Measurements from ENCODE around the gene NDST3. TPM values are rescaled to one million over a fixed set of nuclear protein-coding genes. Genes with fewer than 3 reads are reported as not detected.

The NDST3 gene
- total RNA-seq, 1 experiment from 2014 or later, result 0.70 TPM

DNA sequence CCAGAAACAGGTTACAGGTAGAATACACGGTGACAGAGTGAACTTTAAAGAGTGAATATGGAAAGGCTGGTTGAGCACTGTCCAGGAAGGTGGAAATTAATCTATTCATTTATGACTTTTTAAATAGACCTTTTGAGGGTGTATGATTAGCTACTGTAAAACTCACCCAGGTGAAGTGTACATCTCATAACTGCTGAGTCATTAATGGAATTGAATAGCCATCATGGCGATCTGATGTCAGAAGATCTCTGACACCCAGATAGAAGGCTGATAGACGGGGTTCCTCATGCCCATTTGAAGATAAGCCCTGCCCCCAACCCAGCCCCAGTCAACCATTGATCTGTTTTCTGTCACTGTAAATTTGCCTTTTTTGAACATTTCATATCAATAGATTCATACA lies 234.5 kb downstream of the NDST3 start:
- H2BK20ac ChIP-seq (ENCODE audit: low read depth, low read length, poor library complexity, severe bottlenecking), result no peak overlapping the region
- H4K20me1 ChIP-seq (ENCODE audit: control insufficient read depth, insufficient read depth, insufficient read length), result no peaks in the 10 kb centered on the region
- Mint-ChIP-seq H3K27ac (no peak overlapping the region), H3K4me3 (no peak overlapping the region), H3K4me1 (no peaks in the 10 kb centered on the region), H3K36me3 (ENCODE audit: insufficient read depth in 1 of 3, low read depth in 3 of 3) (no peaks in the 10 kb centered on the region), H3K9me3 (no peaks in the 10 kb centered on the region), H3K27me3 (ENCODE audit: low read depth) (no peaks in the 10 kb centered on the region)
- no peak overlapping the region for H3K56ac ChIP-seq (ENCODE audit: insufficient read length, low read depth, low read length)
- H3K9me3 ChIP-seq (ENCODE audit: control insufficient read depth, low read depth, low read length), result no peaks in the 10 kb centered on the region
- no peak overlapping the region for H2BK5ac ChIP-seq (ENCODE audit: insufficient read length, low read length)
- H3K4ac ChIP-seq (ENCODE audit: low read depth, low read length), result no peak overlapping the region
- no peak overlapping the region for H2AFZ ChIP-seq (ENCODE audit: low read length)
- H3K4me1 ChIP-seq (ENCODE audit: insufficient read depth, low read length), result no peaks in the 10 kb centered on the region
- no peak overlapping the region for H2AK5ac ChIP-seq (ENCODE audit: insufficient read length, low read length)
- no peaks in the 10 kb centered on the region for H3K23me2 ChIP-seq (ENCODE audit: insufficient read length, low read depth, low read length, poor library complexity, severe bottlenecking)
- WGBS (ENCODE audit: extremely low coverage, insufficient read length, low lambda C conversion rate), result no CpG with 5 or more reads among the region's 3 CpGs
- H3K27me3 ChIP-seq (ENCODE audit: insufficient read depth, low read length), result no peaks in the 10 kb centered on the region
- no peak overlapping the region for H2BK12ac ChIP-seq (ENCODE audit: insufficient read length, low read depth, low read length)
- no peak overlapping the region for H3K4me2 ChIP-seq (ENCODE audit: insufficient read depth, insufficient read length, low read length)
- H2BK120ac ChIP-seq (ENCODE audit: low read depth, low read length, poor library complexity, severe bottlenecking), result no peak overlapping the region
- no peak overlapping the region for H4K8ac ChIP-seq (replicated peaks; ENCODE audit: insufficient read length, low read depth, low read length)
- DNase-seq, result no peak
- no peak overlapping the region for H3K18ac ChIP-seq (ENCODE audit: insufficient read length, low read depth, low read length)
- no peak overlapping the region for H3K23ac ChIP-seq (ENCODE audit: insufficient read length, low read depth, low read length)
- no peak overlapping the region for H3K9ac ChIP-seq (ENCODE audit: extremely low read depth, insufficient read length, low read length)
- no peak overlapping the region for H3K14ac ChIP-seq (ENCODE audit: insufficient read depth, low read length)
- no peak overlapping the region for H4K91ac ChIP-seq (ENCODE audit: insufficient read length, low read depth, low read length)
- no peak overlapping the region for H2BK15ac ChIP-seq (ENCODE audit: low read depth, low read length)
- H3K79me2 ChIP-seq (ENCODE audit: insufficient read depth, low read length), result no peaks in the 10 kb centered on the region
- H3K79me1 ChIP-seq (ENCODE audit: insufficient read depth, low read depth, low read length, poor library complexity, severe bottlenecking), result no peaks in the 10 kb centered on the region
- no peak overlapping the region for H3T11ph ChIP-seq (ENCODE audit: low read length)
- TF ChIP-seq, protein P1, sequence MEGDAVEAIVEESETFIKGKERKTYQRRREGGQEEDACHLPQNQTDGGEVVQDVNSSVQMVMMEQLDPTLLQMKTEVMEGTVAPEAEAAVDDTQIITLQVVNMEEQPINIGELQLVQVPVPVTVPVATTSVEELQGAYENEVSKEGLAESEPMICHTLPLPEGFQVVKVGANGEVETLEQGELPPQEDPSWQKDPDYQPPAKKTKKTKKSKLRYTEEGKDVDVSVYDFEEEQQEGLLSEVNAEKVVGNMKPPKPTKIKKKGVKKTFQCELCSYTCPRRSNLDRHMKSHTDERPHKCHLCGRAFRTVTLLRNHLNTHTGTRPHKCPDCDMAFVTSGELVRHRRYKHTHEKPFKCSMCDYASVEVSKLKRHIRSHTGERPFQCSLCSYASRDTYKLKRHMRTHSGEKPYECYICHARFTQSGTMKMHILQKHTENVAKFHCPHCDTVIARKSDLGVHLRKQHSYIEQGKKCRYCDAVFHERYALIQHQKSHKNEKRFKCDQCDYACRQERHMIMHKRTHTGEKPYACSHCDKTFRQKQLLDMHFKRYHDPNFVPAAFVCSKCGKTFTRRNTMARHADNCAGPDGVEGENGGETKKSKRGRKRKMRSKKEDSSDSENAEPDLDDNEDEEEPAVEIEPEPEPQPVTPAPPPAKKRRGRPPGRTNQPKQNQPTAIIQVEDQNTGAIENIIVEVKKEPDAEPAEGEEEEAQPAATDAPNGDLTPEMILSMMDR (conservative IDR thresholded peaks at IDR 0.05), result no peak
- H3K27ac ChIP-seq (ENCODE audit: insufficient read length, low read depth, low read length), result no peak overlapping the region
- no peak overlapping the region for H4K5ac ChIP-seq (ENCODE audit: insufficient read length, low read depth, low read length)
